K562 (cell line): ENCODE measurements around the gene RASSF1. TPM values are rescaled to one million over a fixed set of nuclear protein-coding genes. Genes with fewer than 3 reads are reported as not detected.

Source experiments
- ATAC-seq: fragments of 200-7000 bp; cut with Tn5 transposase; 3 replicates; pipeline ENCODE4 v1.9.1; 2020; ENCODE audit warnings: moderate library complexity
- BruUV-seq: library from RNA; stranded (reverse); fragments of 400-500 nt; replicated peaks from 2 replicates; lab custom pipeline; 2021; lab: Mats Ljungman, UMichigan
- CTCF ChIA-PET: fragments of 300-600 bp; formaldehyde crosslinking; extraction: SDS; loops from one replicate; lab custom pipeline; 2021; ENCODE audit warnings: low intra/inter-chr PET ratio; lab: Yijun Ruan, JAX
- POLR2A ChIA-PET: fragments of 300-600, 350-650 bp; sonication (Branson Sonifier 250); formaldehyde crosslinking; extraction: SDS; loops from one replicate; lab custom pipeline; 2021; ENCODE audit warnings: antibody characterized with exemption, inconsistent platforms; lab: Yijun Ruan, JAX
- DNase-seq, 4 experiments: peaks; one replicate each; pipeline versions ENCODE4 v3.0.0 to v3.0.0-alpha.2; 2011 to 2018; ENCODE audit warnings: low spot score in 3 of 4, mixed read lengths in 3 of 4; ENCODE audit errors: extremely low read depth in 1 of 4
- FAIRE-seq: peaks from 2 replicates; lab custom pipeline; 2011; peaks lifted over from hg19 to GRCh38; lab: Jason Lieb, UNC
- H2AFZ ChIP-seq: 2 replicates; pipeline ENCODE4 v1.6.0; 2011; ENCODE audit warnings: low read depth, low read length, control low read depth, inconsistent platforms
- H3K27ac ChIP-seq: fragments of 200-600 bp; 3 replicates; pipeline ENCODE4 v1.8.0; 2011; ENCODE audit warnings: low read depth, mild to moderate bottlenecking, control low read depth, inconsistent platforms, low read length, moderate library complexity, mixed read lengths; ENCODE audit errors: extremely low read depth
- H3K27me3 ChIP-seq, 2 experiments: fragments of 300-600 bp in 1 of 2; 2 replicates in 1 of 2; 3 replicates in 1 of 2; pipeline versions ENCODE4 v1.6.0 to v1.8.0; 2011; ENCODE audit warnings: inconsistent platforms in 2 of 2, low read length in 2 of 2, mild to moderate bottlenecking in 1 of 2, mixed read lengths in 1 of 2, moderate library complexity in 1 of 2; ENCODE audit not compliant: control insufficient read depth in 2 of 2, insufficient read depth in 2 of 2
- H3K36me3 ChIP-seq: fragments of 300-600 bp; 3 replicates; pipeline ENCODE4 v1.8.0; 2011; ENCODE audit warnings: mild to moderate bottlenecking, low read length, inconsistent platforms; ENCODE audit not compliant: control insufficient read depth, insufficient read depth
- H3K4me1 ChIP-seq, 2 experiments: fragments of 200-600 bp in 1 of 2; replicated peaks in 1 of 2; 2 replicates in 1 of 2; 3 replicates in 1 of 2; pipeline versions ENCODE4 v1.5.1 to v1.8.0; 2011; ENCODE audit warnings: inconsistent platforms in 2 of 2, low read length in 2 of 2, mild to moderate bottlenecking in 1 of 2, mixed read lengths in 1 of 2, moderate library complexity in 1 of 2; ENCODE audit not compliant: control insufficient read depth in 2 of 2, insufficient read depth in 2 of 2
- H3K4me2 ChIP-seq: 2 replicates; pipeline ENCODE4 v1.6.1; 2011; ENCODE audit warnings: low read length, control low read depth, inconsistent platforms, mixed read lengths; ENCODE audit not compliant: insufficient read depth
- H3K4me3 ChIP-seq: fragments of 200-600 bp; sonication (generic), shearing (Covaris generic); 2 replicates; pipeline ENCODE4 v1.5.1; 2016; ENCODE audit warnings: control low read depth, inconsistent platforms
- H3K79me2 ChIP-seq: fragments of 200-600 bp; 3 replicates; pipeline ENCODE4 v1.8.0; 2011; ENCODE audit warnings: low read length, inconsistent platforms; ENCODE audit not compliant: control insufficient read depth, insufficient read depth
- H3K9ac ChIP-seq, 2 experiments: 2 replicates each; pipeline versions ENCODE4 v1.6.0 to v1.6.1; 2011; ENCODE audit warnings: low read depth in 2 of 2, low read length in 2 of 2, control low read depth in 1 of 2, inconsistent platforms in 1 of 2, mild to moderate bottlenecking in 1 of 2, mixed read lengths in 1 of 2; ENCODE audit not compliant: insufficient read depth in 1 of 2
- H3K9me1 ChIP-seq: one replicate; pipeline ENCODE4 v1.6.0; 2011; ENCODE audit warnings: inconsistent platforms, mild to moderate bottlenecking, low read length, moderate library complexity; ENCODE audit not compliant: control insufficient read depth, insufficient read depth
- H3K9me3 ChIP-seq: replicated peaks from 2 replicates; pipeline ENCODE4 v1.5.1; 2011; ENCODE audit warnings: low read depth, low read length, inconsistent platforms; ENCODE audit not compliant: control insufficient read depth, insufficient read depth
- H4K20me1 ChIP-seq: replicated peaks from 2 replicates; pipeline ENCODE4 v1.6.1; 2011; ENCODE audit warnings: low read length, inconsistent platforms, mixed read lengths; ENCODE audit not compliant: control insufficient read depth, insufficient read depth
- BRF2 ChIP-seq: IDR thresholded peaks from 3 replicates; pipeline ENCODE4 v1.6.1; 2011; ENCODE audit warnings: borderline replicate concordance, mild to moderate bottlenecking; ENCODE audit not compliant: insufficient read length, insufficient read depth
- CEBPB ChIP-seq: fragments of 450-650 bp; IDR thresholded peaks from 2 replicates; pipeline ENCODE4 v1.6.1; 2016; ENCODE audit warnings: missing genetic modification characterization, missing compliant biosample characterization
- CHD4 ChIP-seq: fragments of 200-600 bp; sonication (generic); IDR thresholded peaks from 3 replicates; pipeline ENCODE4 v1.6.1; 2012; ENCODE audit warnings: low read depth, mild to moderate bottlenecking, mixed read lengths, low read length, inconsistent platforms; ENCODE audit not compliant: insufficient read depth, insufficient replicate concordance, poor library complexity, severe bottlenecking
- CREBBP ChIP-seq: IDR thresholded peaks from one replicate; pipeline ENCODE4 v1.6.1; 2012; ENCODE audit warnings: low read depth, mild to moderate bottlenecking, control low read depth, inconsistent platforms, low read length
- HNRNPUL1 ChIP-seq: fragments of 200-400 bp; formaldehyde crosslinking; IDR thresholded peaks from 2 replicates; pipeline ENCODE4 v1.6.1; 2017; ENCODE audit warnings: low read length
- KDM2B ChIP-seq: fragments of 250-450 bp; sonication (Bioruptor Pico); IDR thresholded peaks from 2 replicates; pipeline ENCODE4 v1.8.0; 2021; ENCODE audit warnings: mild to moderate bottlenecking, moderate library complexity
- RBM25 ChIP-seq: fragments of 200-400 bp; formaldehyde crosslinking; IDR thresholded peaks from 2 replicates; pipeline ENCODE4 v1.6.1; 2018; ENCODE audit warnings: low read length, low read depth, moderate library complexity; ENCODE audit not compliant: severe bottlenecking
- ZNF24 ChIP-seq: fragments of 450-650 bp; IDR thresholded peaks from 2 replicates; pipeline ENCODE4 v1.6.1; 2016
- ZNF324 ChIP-seq: fragments of 250-450 bp; sonication (Bioruptor Pico); IDR thresholded peaks from 2 replicates; pipeline ENCODE4 v1.4.0; 2020; ENCODE audit warnings: mild to moderate bottlenecking
- ZNF75A ChIP-seq: fragments of 450-650 bp; formaldehyde crosslinking; IDR thresholded peaks from 2 replicates; pipeline ENCODE4 v1.4.0; 2020; ENCODE audit warnings: mild to moderate bottlenecking
- ZSCAN32 ChIP-seq: fragments of 450-650 bp; formaldehyde crosslinking; IDR thresholded peaks from 2 replicates; pipeline ENCODE4 v1.4.0; 2020; ENCODE audit warnings: mild to moderate bottlenecking, moderate library complexity
- WGBS: fragments of 100-300 bp; shearing (Covaris generic); methylation state at CpG from one replicate; pipeline ENCODE4 v1.1.6; 2016; ENCODE audit warnings: low coverage, mixed read lengths; ENCODE audit not compliant: insufficient coverage; ENCODE audit errors: missing lambda C conversion rate; 5-methylcytosine and 5-hydroxymethylcytosine counted together
- in situ Hi-C: fragments of 300-500 bp; cut with MboI; formaldehyde crosslinking; loops from 4 replicates; pipeline ENCODE4 v1.15.0; 2018; ENCODE audit warnings: inconsistent platforms, mixed read lengths
- intact Hi-C: fragments of 100-400 bp; cut with micrococcal nuclease; formaldehyde crosslinking; loops from 2 replicates; pipeline ENCODE4 v1.14.2; 2022
- polyA plus RNA-seq, 8 experiments: library from polyadenylated mRNA; depleted of rRNA in 4 of 8; stranded (reverse) in 5 of 8; unstranded in 3 of 8; fragments of >200 nt; fragmentation: Nextera tagmentation in 2 of 8; fragmentation: Illumina TruSeq in 1 of 8; extraction: Ambion mirVana in 2 of 8; extraction: Trizol in 1 of 8; gene quantifications; 2 replicates each; pipeline versions ENCODE4 v1.2.1 to v1.2.3, GENCODE V29; 2011 to 2014; ENCODE audit warnings: inconsistent platforms in 1 of 8, missing spikeins in 1 of 8
- total RNA-seq, 7 experiments: library from RNA; depleted of rRNA in 6 of 7; stranded (reverse); fragments of >200 nt in 6 of 7; fragmentation: Illumina TruSeq in 2 of 7; extraction: Trizol in 2 of 7; gene quantifications; 2 replicates each; pipeline versions ENCODE4 v1.2.1 to v1.2.3, GENCODE V29; 2011 to 2021; ENCODE audit warnings: low replicate concordance in 1 of 7

The RASSF1 gene
- total and polyA plus RNA-seq, 9 of the 15 experiments (the other 6 are each of a cell fraction or from before 2014, with no cell fraction given): 3.6 to 57.1 (median 24.6) TPM

GRCh38 chr3:50351323-50351697 is 10.7 kb upstream of the RASSF1 start:
- TF ChIP-seq CREBBP (no peak), HNRNPUL1 (no peak), RBM25 (no peak), BRF2 (no peak), CEBPB (tag) (no peak), KDM2B (CRISPR knock-in tag) (no peak), ZNF75A (CRISPR knock-in tag) (no peak), CHD4 (no peak), ZNF324 (no peak), ZNF24 (no peak), ZSCAN32 (no peak)
- peaks cover 10% of the 10 kb centered on the region; the same call in 1 of the 2 replicates for H4K20me1 ChIP-seq
- FAIRE-seq (no peak), ATAC-seq (no peak), DNase-seq (no peak)
- intact Hi-C loops (no loop called here), in situ Hi-C loops (no loop called here)
- 0% methylated on average over 3 of the region's 11 CpGs for WGBS
- peak overlapping the region; percentile 86 for H3K4me2 ChIP-seq
- H3K9ac ChIP-seq: peak overlapping the region; percentile 73 to 93
- peaks cover 36% of the 10 kb centered on the region for H3K79me2 ChIP-seq
- ChIA-PET POLR2A (interaction anchor here (0.6 to 1.6 kb wide), 5 partner anchors 10 to 251 kb away, joined by 3 to 5 read pairs (median 3); partner anchors contain the start of gene RASSF1), CTCF (interaction anchor here (1.0 kb wide), 1 partner anchor 91 kb away, joined by 3 read pairs; no protein-coding TSS in a partner anchor)
- no peaks in the 10 kb centered on the region; the same call in 1 of the 2 replicates for H3K9me3 ChIP-seq
- peaks cover 55% of the 10 kb centered on the region; the same call in 2 of the 3 replicates for H3K36me3 ChIP-seq
- H3K27ac ChIP-seq: peak overlapping the region; percentile 77; the same call in 1 of the 3 replicates
- BruUV-seq: no TSS peak
- H3K4me3 ChIP-seq: peak overlapping the region; percentile 72
- H3K4me1 ChIP-seq: peaks cover 18 to 43% of the 10 kb centered on the region in 2 experiments; a peak in 4 of 5 replicates
- H2AFZ ChIP-seq: peak overlapping the region; percentile 98
- peaks cover 6% of the 10 kb centered on the region for H3K9me1 ChIP-seq
- no peaks in the 10 kb centered on the region for H3K27me3 ChIP-seq
